Stimulated activated CD8-positive, alpha-beta memory T cell treated with anti-CD3 and anti-CD28 coated beads, Interleukin-15, amount 100 ng/mL, for 4 hours (primary cell): ENCODE results near the gene CABP1.

ENCODE experiments used
- DNase-seq, 2 donors: peaks; one replicate each; pipeline ENCODE4 v3.0.0-alpha.2; 2020; ENCODE audit warnings: low read depth in 2 of 2

CABP1 gene

DNA sequence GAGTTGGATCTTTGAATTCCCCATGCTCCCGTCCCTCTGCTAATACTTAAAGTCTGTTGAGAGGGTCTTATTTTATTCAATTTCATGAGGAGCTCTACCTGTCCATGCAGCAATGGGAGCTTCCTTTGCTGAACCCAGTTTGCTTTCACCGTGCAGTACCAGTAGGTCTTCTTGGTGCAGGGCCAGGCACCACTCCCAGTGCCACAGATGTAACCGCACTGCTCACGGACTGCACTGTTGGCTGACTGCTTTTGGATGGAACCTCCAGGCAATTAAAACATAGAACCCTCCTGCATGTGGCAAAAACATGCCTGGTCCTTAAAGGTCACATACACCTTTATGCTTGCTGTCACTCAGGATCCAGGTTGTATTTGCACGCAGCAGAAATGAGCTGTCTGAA is 9.3 kb upstream of the CABP1 start:
- no peak for DNase-seq

- no peak for DNase-seq
Measured at GRCh38 chr12:120640861-120641833, 721 bp downstream of the CABP1 start.

GRCh38 chr12:120642121-120642520 is 1.7 kb downstream of the CABP1 start:
- DNase-seq = no peak

GRCh38 chr12:120642826-120643225 is 2.4 kb downstream of the CABP1 start:
- DNase-seq = no peak

DNA sequence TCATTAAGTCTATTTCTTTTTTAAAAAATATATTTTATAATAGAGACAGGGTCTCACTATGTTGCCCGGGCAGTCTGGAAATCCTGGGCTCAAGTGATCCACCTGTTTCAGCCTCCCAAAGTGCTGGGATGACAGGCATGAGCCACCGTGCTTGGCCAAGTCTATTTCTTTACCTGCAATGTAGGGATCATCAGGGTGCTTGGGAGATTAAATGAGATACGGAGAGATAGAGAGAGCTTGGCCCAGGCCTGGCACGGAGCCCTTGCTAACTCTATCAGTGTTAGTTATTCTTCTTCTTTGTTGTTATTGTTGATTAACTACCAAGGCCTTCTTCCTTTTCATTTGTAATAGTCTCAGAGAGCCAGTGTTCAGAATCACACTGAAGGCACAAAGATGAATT is 3.1 kb downstream of the CABP1 start:
- no peak for DNase-seq

DNA sequence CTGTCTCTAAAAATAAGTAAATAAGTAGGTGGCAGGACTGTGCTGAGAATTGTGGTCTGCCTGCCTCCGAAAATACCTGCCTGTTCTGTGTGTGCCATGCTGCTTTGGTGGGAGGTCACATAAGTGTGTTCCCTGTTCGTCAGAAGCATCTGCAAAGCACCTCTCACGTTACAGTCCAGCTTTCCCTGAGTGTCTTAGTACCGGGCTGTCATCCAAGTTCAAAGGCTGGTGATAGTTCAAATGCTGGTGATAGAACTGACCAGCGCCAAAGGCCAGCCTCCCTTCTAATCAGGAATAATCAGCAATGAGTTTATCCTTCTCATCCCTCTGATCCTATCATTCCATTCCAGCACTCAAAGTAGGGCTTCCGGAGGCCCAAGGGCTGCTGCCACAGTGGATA is 5.6 kb downstream of the CABP1 start:
- no peak for DNase-seq

DNA sequence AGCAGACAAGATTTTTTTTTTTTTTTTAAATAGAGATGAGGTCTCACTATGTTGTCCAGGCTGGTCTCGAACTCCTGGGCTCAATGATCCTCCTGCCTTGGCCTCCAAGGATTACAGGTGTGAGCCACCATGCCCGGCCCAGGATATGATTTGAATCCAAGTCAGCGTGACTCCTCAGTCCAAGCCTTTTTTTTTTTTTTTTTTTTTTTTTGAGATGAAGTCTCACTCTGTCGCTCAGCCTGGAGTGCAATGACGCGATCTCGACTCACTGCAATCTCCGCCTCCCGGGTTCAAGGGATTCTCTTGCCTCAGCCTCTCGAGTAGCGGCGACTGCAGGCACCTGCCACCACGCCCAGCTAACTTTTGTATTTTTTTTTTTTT is 6.9 kb downstream of the CABP1 start:
- no peak for DNase-seq

DNA sequence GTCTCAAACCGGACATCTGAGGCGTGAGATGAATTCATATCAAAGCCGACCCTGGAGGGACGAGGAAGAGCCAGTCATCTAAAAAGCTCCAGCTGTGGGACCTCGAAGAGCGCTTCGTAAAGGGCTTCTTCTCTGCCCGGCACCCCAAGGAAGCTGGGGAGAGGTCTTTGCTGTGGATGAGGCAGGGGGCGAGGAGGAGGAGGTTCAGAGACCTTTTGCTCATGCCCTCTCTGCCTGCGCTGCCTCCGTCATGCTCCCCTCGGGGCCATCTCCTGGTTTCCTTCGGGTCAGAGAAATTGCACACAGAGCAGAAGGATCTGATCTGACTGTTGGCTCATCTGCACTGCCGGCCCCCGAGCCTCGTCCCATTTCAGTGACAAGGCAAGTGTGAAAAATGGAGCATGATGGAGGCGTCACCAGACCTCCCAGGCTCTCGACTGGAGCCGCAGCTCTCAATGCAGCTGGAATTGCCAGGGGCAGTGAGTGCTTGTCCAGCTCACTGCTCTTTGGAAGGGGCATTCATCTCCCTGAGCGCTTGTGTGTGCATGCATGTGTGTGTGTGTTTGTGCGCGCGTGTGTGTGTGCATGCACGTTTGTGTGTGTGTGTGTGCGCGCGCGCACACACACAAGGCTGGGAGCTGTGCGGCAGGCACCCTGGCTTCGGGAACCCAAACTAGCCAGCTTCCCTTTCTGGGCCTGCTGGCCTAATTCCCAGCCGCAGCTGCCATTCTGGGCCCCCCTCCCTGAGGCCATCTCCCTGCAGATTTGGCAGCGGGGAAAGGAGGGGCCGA is 9.2 kb downstream of the CABP1 start:
- DNase-seq = no peak

GRCh38 chr12:120650233-120650690 is 9.8 kb downstream of the CABP1 start:
- no peak for DNase-seq

DNA sequence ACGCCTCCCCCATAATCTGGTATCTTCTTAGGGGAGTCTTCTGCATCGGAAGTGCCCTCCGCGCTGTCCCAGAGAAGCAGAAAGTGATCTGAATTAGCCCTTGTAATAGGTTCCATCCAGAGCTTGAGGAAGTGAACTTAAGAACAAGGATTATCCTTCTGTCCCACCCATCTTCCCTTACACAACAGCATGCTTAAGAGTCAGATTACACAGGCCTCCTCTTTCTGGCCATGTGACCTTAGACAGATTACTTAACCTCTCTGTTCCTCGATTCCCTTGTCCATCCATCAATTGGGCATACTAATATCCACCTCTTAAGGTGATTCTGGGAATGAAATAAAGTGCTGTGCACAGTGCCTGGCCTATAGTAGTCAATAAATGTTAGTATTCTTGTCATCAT is 11.4 kb downstream of the CABP1 start:
- DNase-seq = no peak

- DNase-seq = no peak
Measured at GRCh38 chr12:120652656-120653435, 12.4 kb downstream of the CABP1 start.

DNA sequence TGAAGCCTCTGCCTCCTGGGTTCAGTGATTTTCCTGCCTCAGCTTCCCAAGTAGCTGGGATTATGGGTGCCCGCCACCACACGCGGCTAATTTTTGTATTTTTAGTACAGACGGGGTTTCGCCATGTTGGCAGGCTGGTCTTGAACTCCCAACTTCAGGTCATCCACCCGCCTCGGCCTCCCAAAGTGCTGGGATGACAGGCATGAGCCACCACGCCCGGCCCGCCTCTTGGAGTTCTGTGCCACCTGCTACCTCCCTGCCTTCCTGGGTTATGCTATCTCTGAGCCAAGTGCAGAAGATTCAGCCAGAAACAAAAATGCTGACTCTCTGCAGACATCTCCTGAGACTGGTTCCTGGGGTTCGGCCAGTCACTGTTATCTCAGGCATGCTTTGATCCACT is 13.2 kb downstream of the CABP1 start:
- no peak for DNase-seq

GRCh38 chr12:120654656-120655055 is 14.2 kb downstream of the CABP1 start:
- DNase-seq = no peak

GRCh38 chr12:120656008-120656407 is 15.6 kb downstream of the CABP1 start:
- no peak for DNase-seq

- DNase-seq = no peak
Measured at GRCh38 chr12:120658286-120659150, 18.1 kb downstream of the CABP1 start.

- DNase-seq = no peak
Measured at GRCh38 chr12:120659151-120659525, 18.7 kb downstream of the CABP1 start.

GRCh38 chr12:120661432-120661831 is 21.0 kb downstream of the CABP1 start:
- DNase-seq = no peak

DNA sequence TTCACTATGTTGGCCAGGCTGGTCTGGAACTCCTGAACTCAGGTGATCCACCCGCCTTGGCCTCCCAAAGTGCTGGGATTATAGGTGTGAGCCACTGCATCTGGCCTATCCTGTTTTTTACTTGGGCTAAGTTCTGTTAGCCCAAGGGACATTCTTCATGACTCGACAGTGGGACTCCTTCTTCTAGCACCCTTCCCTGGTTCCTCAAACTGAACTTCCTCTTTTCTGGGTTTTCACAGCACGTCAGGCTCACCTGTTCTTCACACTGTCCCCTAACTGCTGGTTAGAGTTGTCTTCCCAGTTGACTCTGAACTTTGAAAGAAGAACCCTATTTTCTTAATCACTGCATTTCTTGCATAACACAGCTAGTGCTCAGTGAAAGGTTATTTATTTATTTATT is 22.5 kb downstream of the CABP1 start:
- DNase-seq = no peak

DNA sequence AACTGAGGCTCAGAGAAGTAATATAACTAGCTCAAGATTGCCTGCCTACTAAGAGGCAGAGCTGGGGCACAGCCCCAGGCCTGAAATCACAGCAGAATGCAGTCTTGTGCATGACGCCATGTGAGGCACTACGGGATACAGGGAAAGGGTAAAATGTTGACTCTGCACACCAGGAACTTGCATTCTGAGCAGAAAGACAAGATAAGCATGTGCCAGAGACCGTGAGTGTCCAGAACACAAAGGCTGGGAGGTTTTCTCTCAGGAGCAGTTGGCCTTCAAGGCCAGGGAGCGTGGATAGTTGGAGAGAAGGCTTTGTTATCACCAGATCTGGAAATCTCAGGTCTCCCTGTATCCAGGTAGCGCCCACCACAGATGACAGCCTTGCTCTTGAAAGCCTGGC is 23.3 kb downstream of the CABP1 start:
- DNase-seq = no peak

DNA sequence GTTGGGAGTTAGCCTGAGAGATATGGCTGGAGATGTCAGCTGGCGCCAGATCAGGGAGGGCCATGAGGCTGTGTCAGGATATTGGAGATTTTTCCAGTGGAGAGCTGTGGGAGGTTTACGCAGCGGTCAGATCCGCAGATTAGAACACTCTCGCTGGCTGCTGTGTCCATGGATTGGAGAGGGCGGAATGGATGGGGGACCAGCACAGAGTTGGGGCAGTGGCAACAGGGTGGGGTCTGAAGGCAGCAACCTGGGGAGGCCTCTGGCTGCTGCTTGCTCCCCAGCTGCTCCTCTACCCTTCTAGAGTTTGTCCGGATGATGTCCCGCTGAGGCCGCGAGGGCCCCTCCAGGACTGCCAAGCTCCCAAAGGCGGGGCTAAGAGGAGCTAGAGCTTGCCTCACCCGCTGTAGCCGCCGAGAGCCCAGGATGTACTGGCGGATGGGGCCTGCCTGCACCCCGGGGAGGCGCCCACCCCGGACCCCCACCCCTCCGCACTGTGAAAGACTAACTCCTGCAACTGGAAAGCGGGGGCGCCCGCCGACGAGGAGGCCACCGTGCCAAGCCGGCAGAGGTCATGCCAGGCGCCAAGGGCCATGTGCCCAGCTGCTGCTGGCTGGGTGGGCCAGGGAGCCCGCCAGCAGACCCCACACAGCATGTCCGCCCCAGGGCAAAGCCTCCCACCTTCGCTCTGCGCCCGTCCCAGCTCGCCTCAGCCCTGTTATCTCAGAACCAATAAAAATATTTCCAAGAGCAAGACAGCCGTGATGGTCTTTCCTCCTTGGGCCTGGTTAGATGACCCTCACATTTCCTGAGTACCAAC is 26.4 kb downstream of the CABP1 start:
- DNase-seq = no peak
